ENCODE results near the gene KLHL15. TPM values are rescaled to one million over a fixed set of nuclear protein-coding genes. Genes with fewer than 3 reads are reported as not detected.

Gene KLHL15
- total and polyA plus RNA-seq, 2 experiments from 2014 or later: 2.4 to 15.0 TPM

- Histone ChIP-seq H3K27me3 (ENCODE audit: insufficient read depth) (peaks cover 29% of the 10 kb centered on the region), H3K4me1 (ENCODE audit: insufficient read depth) (no peaks in the 10 kb centered on the region), H3K4me3 (peak overlapping the region; percentile 91), H4K20me1 (replicated peaks; ENCODE audit: insufficient read depth) (peaks cover 5% of the 10 kb centered on the region; the same call in 1 of the 2 replicates), H3K9me2 (ENCODE audit: insufficient read depth) (no peaks in the 10 kb centered on the region), H3K79me2 (replicated peaks; ENCODE audit: insufficient read depth) (peaks cover 47% of the 10 kb centered on the region), H3K36me3 (ENCODE audit: insufficient read depth) (no peaks in the 10 kb centered on the region), H3F3A (replicated peaks; ENCODE audit: low read depth) (no peaks in the 10 kb centered on the region), H3K27ac (ENCODE audit: low read depth) (no peak overlapping the region; the same call in 1 of the 2 replicates), H2AFZ (no peak overlapping the region), H3K4me2 (peak overlapping the region; percentile 92)
- peaks cover 2% of the 10 kb centered on the region; the same call in 2 of the 3 replicates for H3K4me1 Mint-ChIP-seq
- H3K27me3 Mint-ChIP-seq (ENCODE audit: insufficient read depth, low read depth, poor library complexity): peaks cover 8% of the 10 kb centered on the region
- H3K36me3 Mint-ChIP-seq (ENCODE audit: low read depth): peaks cover 11% of the 10 kb centered on the region
- ATAC-seq (peak; percentile 67), DNase-seq (ENCODE audit: low spot score) (peak; percentile 70)
- peak; percentile 76 for TF ChIP-seq CREB1 (CRISPR knock-in tag; IDR thresholded peaks at IDR 0.05; ENCODE audit: low read depth)
- no peak for TF ChIP-seq ETS1 (IDR thresholded peaks at IDR 0.05)
- no peak for TF ChIP-seq EZH2phosphoT487 (IDR thresholded peaks at IDR 0.05; ENCODE audit: unreplicated experiment)
- TF ChIP-seq POLR2AphosphoS5 (IDR thresholded peaks at IDR 0.05; ENCODE audit: low read depth): peak; percentile 81
- H3K27ac Mint-ChIP-seq: no peak overlapping the region
- peak overlapping the region; percentile 81 for H3K4me3 Mint-ChIP-seq
- H3K9me3 Mint-ChIP-seq: no peaks in the 10 kb centered on the region
Measured at GRCh38 chrX:24024819-24025740, 1.9 kb downstream of the KLHL15 start.

GRCh38 chrX:24023972-24024669, 2.9 kb downstream of the KLHL15 start:
- DNase-seq (ENCODE audit: low spot score): no peak
- Histone ChIP-seq H3K4me1 (ENCODE audit: insufficient read depth) (no peaks in the 10 kb centered on the region), H3K9me2 (ENCODE audit: insufficient read depth) (no peaks in the 10 kb centered on the region), H3K27me3 (ENCODE audit: insufficient read depth) (peaks cover 20% of the 10 kb centered on the region), H3K4me3 (peak overlapping the region; percentile 91), H2AFZ (no peak overlapping the region), H3K79me2 (replicated peaks; ENCODE audit: insufficient read depth) (peaks cover 57% of the 10 kb centered on the region), H4K20me1 (replicated peaks; ENCODE audit: insufficient read depth) (peaks cover 5% of the 10 kb centered on the region; the same call in 1 of the 2 replicates), H3K36me3 (ENCODE audit: insufficient read depth) (no peaks in the 10 kb centered on the region), H3K27ac (ENCODE audit: low read depth) (no peak overlapping the region; the same call in 1 of the 2 replicates), H3F3A (replicated peaks; ENCODE audit: low read depth) (no peaks in the 10 kb centered on the region), H3K4me2 (peak overlapping the region; percentile 92)
- Mint-ChIP-seq H3K4me1 (peaks cover 2% of the 10 kb centered on the region; the same call in 2 of the 3 replicates), H3K36me3 (ENCODE audit: low read depth) (peaks cover 11% of the 10 kb centered on the region), H3K9me3 (no peaks in the 10 kb centered on the region), H3K27me3 (ENCODE audit: insufficient read depth, low read depth, poor library complexity) (peaks cover 4% of the 10 kb centered on the region), H3K4me3 (peak overlapping the region; percentile 81), H3K27ac (no peak overlapping the region)
- no peak for ATAC-seq
- TF ChIP-seq NANOG (IDR thresholded peaks at IDR 0.05; ENCODE audit: borderline replicate concordance) (no peak), JUNB (IDR thresholded peaks at IDR 0.05; ENCODE audit: unreplicated experiment) (no peak), EZH2phosphoT487 (IDR thresholded peaks at IDR 0.05; ENCODE audit: unreplicated experiment) (no peak), CTCF (conservative IDR thresholded peaks at IDR 0.05; ENCODE audit: low read depth in 2 of 2) (no peak), REST (IDR thresholded peaks at IDR 0.05; ENCODE audit: unreplicated experiment) (no peak), STAT1 (IDR thresholded peaks at IDR 0.05; ENCODE audit: unreplicated experiment) (no peak), CREB1 (CRISPR knock-in tag; IDR thresholded peaks at IDR 0.05; ENCODE audit: low read depth) (no peak), ETS1 (IDR thresholded peaks at IDR 0.05) (no peak)

Measured in GM23338 (cell line).